Sigmoid colon (tissue), 3 donors: Measurements from ENCODE around the gene SAMD4A.

Experiments
- CTCF ChIP-seq, 4 experiments: fragments of 450-650 bp in 3 of 4; fragments of 200-600 bp in 1 of 4; IDR thresholded peaks; one replicate each; pipeline ENCODE4 v1.5.1; 2016 to 2019; ENCODE audit warnings: antibody characterized with exemption in 4 of 4, mild to moderate bottlenecking in 3 of 4, moderate library complexity in 2 of 4
- POLR2A ChIP-seq, 2 donors: fragments of 450-650 bp; IDR thresholded peaks; one replicate each; pipeline ENCODE4 v1.6.1; 2016; ENCODE audit warnings: antibody characterized with exemption in 2 of 2, mild to moderate bottlenecking in 2 of 2, moderate library complexity in 2 of 2

GRCh38 chr14:54728700-54729527 lies 162.0 kb downstream of the SAMD4A start:
- no peak for TF ChIP-seq POLR2A (IDR thresholded peaks at IDR 0.05)
- no peak for TF ChIP-seq CTCF (IDR thresholded peaks at IDR 0.05)
